IMR-90 (cell line): ENCODE measurements around the gene INPP5E. TPM values are rescaled to one million over a fixed set of nuclear protein-coding genes. Genes with fewer than 3 reads are reported as not detected.

Source experiments
- ATAC-seq: fragments of 200-7000 bp; cut with Tn5 transposase; 2 replicates; pipeline ENCODE4 v1.9.1; 2020; ENCODE audit warnings: low read depth, mild to moderate bottlenecking, moderate library complexity
- BruUV-seq: library from RNA; stranded (reverse); fragments of 400-500 nt; replicated peaks from 2 replicates; lab custom pipeline; 2021; lab: Mats Ljungman, UMichigan
- CTCF ChIA-PET: fragments of 300-600 bp; formaldehyde crosslinking; extraction: SDS; loops from one replicate; lab custom pipeline; 2021; ENCODE audit warnings: antibody characterized with exemption; lab: Yijun Ruan, JAX
- POLR2A ChIA-PET: fragments of 300-600 bp; sonication (Branson Sonifier 250); formaldehyde crosslinking; loops from one replicate; lab custom pipeline; 2022; ENCODE audit warnings: antibody characterized with exemption; ENCODE audit not compliant: unreplicated experiment; lab: Charles Lee
- DNase-seq: peaks from one replicate; pipeline ENCODE4 v3.0.0; 2013
- H2AFZ ChIP-seq: replicated peaks from 2 replicates; pipeline ENCODE3; 2013; ENCODE audit warnings: low read length, mild to moderate bottlenecking; ENCODE audit not compliant: poor library complexity
- H2AK5ac ChIP-seq: 2 replicates; pipeline ENCODE4 v1.6.1; 2013; ENCODE audit warnings: low read depth, low read length, inconsistent platforms
- H2AK9ac ChIP-seq: replicated peaks from 2 replicates; pipeline ENCODE3; 2013; ENCODE audit warnings: mild to moderate bottlenecking, low read depth, low read length, moderate library complexity; ENCODE audit not compliant: poor library complexity
- H2BK120ac ChIP-seq: 2 replicates; pipeline ENCODE4 v1.6.1; 2013; ENCODE audit warnings: low read depth, low read length, inconsistent platforms
- H2BK15ac ChIP-seq: 3 replicates; pipeline ENCODE4 v1.6.1; 2013; ENCODE audit warnings: low read depth, low read length, inconsistent platforms
- H2BK20ac ChIP-seq: 2 replicates; pipeline ENCODE4 v1.6.1; 2013; ENCODE audit warnings: low read depth, mild to moderate bottlenecking, inconsistent platforms, low read length, moderate library complexity
- H2BK5ac ChIP-seq: 2 replicates; pipeline ENCODE4 v1.6.1; 2013; ENCODE audit warnings: mild to moderate bottlenecking, low read depth, low read length, inconsistent platforms; ENCODE audit not compliant: poor library complexity, severe bottlenecking
- H3K14ac ChIP-seq: replicated peaks from 2 replicates; pipeline ENCODE4 v1.6.1; 2013; ENCODE audit warnings: low read depth, low read length, inconsistent platforms
- H3K18ac ChIP-seq: 2 replicates; pipeline ENCODE4 v1.6.1; 2013; ENCODE audit warnings: low read depth, low read length, control low read depth
- H3K23ac ChIP-seq: 2 replicates; pipeline ENCODE4 v1.6.1; 2013; ENCODE audit warnings: low read depth, low read length, inconsistent platforms
- H3K27ac ChIP-seq: 2 replicates; pipeline ENCODE4 v1.5.1; 2013; ENCODE audit warnings: mild to moderate bottlenecking, control low read depth, low read length; ENCODE audit not compliant: insufficient read depth
- H3K27me3 ChIP-seq: 2 replicates; pipeline ENCODE4 v1.6.1; 2013; ENCODE audit warnings: low read length; ENCODE audit not compliant: control insufficient read depth, insufficient read depth
- H3K36me3 ChIP-seq: 2 replicates; pipeline ENCODE4 v1.6.1; 2013; ENCODE audit warnings: low read length, mixed read lengths; ENCODE audit not compliant: control insufficient read depth, insufficient read depth
- H3K4ac ChIP-seq: 2 replicates; pipeline ENCODE4 v1.6.1; 2013; ENCODE audit warnings: low read depth, low read length, inconsistent platforms
- H3K4me1 ChIP-seq: 2 replicates; pipeline ENCODE4 v1.6.1; 2013; ENCODE audit warnings: low read length, mixed read lengths; ENCODE audit not compliant: control insufficient read depth, insufficient read depth
- H3K4me2 ChIP-seq: 2 replicates; pipeline ENCODE4 v1.6.1; 2013; ENCODE audit warnings: low read depth, mild to moderate bottlenecking, control low read depth, low read length, moderate library complexity
- H3K4me3 ChIP-seq: 2 replicates; pipeline ENCODE4 v1.5.1; 2013; ENCODE audit warnings: low read depth, mild to moderate bottlenecking, control low read depth, low read length, moderate library complexity; ENCODE audit not compliant: insufficient read depth
- H3K56ac ChIP-seq: 2 replicates; pipeline ENCODE4 v1.6.1; 2013; ENCODE audit warnings: low read length, inconsistent platforms; ENCODE audit not compliant: insufficient read depth; ENCODE audit errors: extremely low read depth
- H3K79me1 ChIP-seq, 2 experiments: 2 replicates each; pipeline ENCODE4 v1.6.1; 2013; ENCODE audit warnings: low read length in 2 of 2, inconsistent platforms in 1 of 2, low read depth in 1 of 2
- H3K9ac ChIP-seq: 2 replicates; pipeline ENCODE4 v1.6.1; 2013; ENCODE audit warnings: low read depth, low read length, control low read depth
- H3K9me1 ChIP-seq: 2 replicates; pipeline ENCODE4 v1.6.1; 2013; ENCODE audit warnings: low read length, inconsistent platforms; ENCODE audit not compliant: insufficient read depth
- H3K9me3 ChIP-seq: 2 replicates; pipeline ENCODE4 v1.6.1; 2013; ENCODE audit warnings: low read length; ENCODE audit not compliant: control insufficient read depth, insufficient read depth
- H4K20me1 ChIP-seq: 2 replicates; pipeline ENCODE4 v1.6.1; 2013; ENCODE audit warnings: low read length, inconsistent platforms; ENCODE audit not compliant: insufficient read depth
- H4K5ac ChIP-seq: 2 replicates; pipeline ENCODE4 v1.6.1; 2013; ENCODE audit warnings: mild to moderate bottlenecking, low read depth, low read length, control low read depth
- H4K8ac ChIP-seq, 2 experiments: 2 replicates each; pipeline ENCODE4 v1.6.1; 2013; ENCODE audit warnings: low read depth in 2 of 2, low read length in 2 of 2, control low read depth in 1 of 2, inconsistent platforms in 1 of 2
- H4K91ac ChIP-seq: 2 replicates; pipeline ENCODE4 v1.6.1; 2013; ENCODE audit warnings: low read depth, low read length, inconsistent platforms; ENCODE audit not compliant: insufficient read depth
- BHLHE40 ChIP-seq: fragments of 150-350 bp; IDR thresholded peaks from 2 replicates; pipeline ENCODE4 v1.6.1; 2016; ENCODE audit warnings: mild to moderate bottlenecking, low read depth, low read length
- CEBPB ChIP-seq: IDR thresholded peaks from 2 replicates; pipeline ENCODE4 v1.6.1; 2012; ENCODE audit warnings: low read depth, low read length, improper control_type of control experiment
- CHD1 ChIP-seq: IDR thresholded peaks from 2 replicates; pipeline ENCODE4 v1.6.1; 2012; ENCODE audit warnings: low read depth, low read length, improper control_type of control experiment
- FOS ChIP-seq: fragments of 150-350 bp; IDR thresholded peaks from 2 replicates; pipeline ENCODE4 v1.6.1; 2016; ENCODE audit warnings: low read depth, low read length
- MAFK ChIP-seq: IDR thresholded peaks from 2 replicates; pipeline ENCODE4 v1.6.1; 2012; ENCODE audit warnings: low read depth, low read length, improper control_type of control experiment
- MAZ ChIP-seq: IDR thresholded peaks from 2 replicates; pipeline ENCODE4 v1.6.1; 2012; ENCODE audit warnings: low read depth, mild to moderate bottlenecking, low read length, improper control_type of control experiment, moderate library complexity, borderline replicate concordance
- MXI1 ChIP-seq: IDR thresholded peaks from 2 replicates; pipeline ENCODE4 v1.6.1; 2012; ENCODE audit warnings: low read depth, mild to moderate bottlenecking, low read length, moderate library complexity, borderline replicate concordance
- NFE2L2 ChIP-seq: fragments of 150-350 bp; IDR thresholded peaks from 2 replicates; pipeline ENCODE4 v1.6.1; 2016; ENCODE audit warnings: low read depth, mild to moderate bottlenecking, low read length
- POLR2A ChIP-seq: IDR thresholded peaks from 2 replicates; pipeline ENCODE4 v1.6.1; 2012; ENCODE audit warnings: mild to moderate bottlenecking, low read depth, low read length
- RAD21 ChIP-seq: IDR thresholded peaks from 2 replicates; pipeline ENCODE4 v1.6.1; 2012; ENCODE audit warnings: low read length, improper control_type of control experiment
- RFX5 ChIP-seq: IDR thresholded peaks from 2 replicates; pipeline ENCODE4 v1.8.0; 2012; ENCODE audit warnings: low read depth, mild to moderate bottlenecking, low read length, moderate library complexity
- SMC3 ChIP-seq: fragments of 150-350 bp; IDR thresholded peaks from 2 replicates; pipeline ENCODE4 v1.6.1; 2016; ENCODE audit warnings: low read depth, mild to moderate bottlenecking, antibody characterized with exemption, low read length, moderate library complexity
- WGBS, 2 experiments: methylation state at CpG; one replicate each; pipeline versions ENCODE4 v1.1.5 to v1.1.7; 2013; ENCODE audit warnings: missing lambda C conversion rate in 2 of 2; ENCODE audit not compliant: insufficient read length in 1 of 2; ENCODE audit errors: extremely low coverage in 2 of 2; 5-methylcytosine and 5-hydroxymethylcytosine counted together
- dilution Hi-C: fragments of 300-500 bp; cut with HindIII; formaldehyde crosslinking; loops from one replicate; pipeline ENCODE4 v1.14.3; 2018; ENCODE audit warnings: low sequenced_read_pairs; ENCODE audit not compliant: unreplicated experiment
- in situ Hi-C: fragments of 300-500 bp; cut with MboI; formaldehyde crosslinking; loops from 3 replicates; pipeline ENCODE4 v1.14.3; 2019; ENCODE audit warnings: low sequenced_read_pairs, inconsistent platforms, mixed read lengths
- intact Hi-C: fragments of 100-400 bp; cut with micrococcal nuclease; formaldehyde crosslinking; loops from 2 replicates; pipeline ENCODE4 v1.10.0; 2022
- polyA plus RNA-seq, 3 experiments: library from polyadenylated mRNA; depleted of rRNA; stranded (reverse); fragments of >200 nt; gene quantifications; 2 replicates each; pipeline ENCODE4 v1.2.3, GENCODE V29; 2012; ENCODE audit warnings: low replicate concordance in 1 of 3
- total RNA-seq: library from RNA; depleted of rRNA; stranded (reverse); fragments of >200 nt; gene quantifications from 2 replicates; pipeline ENCODE4 v1.2.3, GENCODE V29; 2012
- TF ChIP-seq, protein P1 (sequence below): fragments of 150-350 bp; IDR thresholded peaks from 2 replicates; pipeline ENCODE4 v1.6.1; 2016; ENCODE audit warnings: low read depth, mild to moderate bottlenecking, low read length, moderate library complexity, borderline replicate concordance

Gene INPP5E
- total and polyA plus RNA-seq, 2 of the 4 experiments (the other 2 are of a cell fraction): 1.6 to 9.4 TPM

GRCh38 chr9:136433849-136434579 lies 5.6 kb downstream of the INPP5E start:
- intact Hi-C loops (no loop called here), dilution Hi-C loops (no loop called here), in situ Hi-C loops (no loop called here)
- peaks cover 6 to 62% of the 10 kb centered on the region in 2 experiments for H3K79me1 ChIP-seq
- no peak overlapping the region for H4K5ac ChIP-seq
- DNase-seq: no peak
- H3K14ac ChIP-seq: no peak overlapping the region
- no peak overlapping the region for H3K18ac ChIP-seq
- TF ChIP-seq CEBPB (no peak), SMC3 (no peak), MAFK (no peak), RFX5 (no peak), BHLHE40 (no peak), MXI1 (no peak), NFE2L2 (no peak), MAZ (no peak), RAD21 (no peak), CHD1 (no peak), POLR2A (no peak), FOS (no peak)
- TF ChIP-seq, protein P1, sequence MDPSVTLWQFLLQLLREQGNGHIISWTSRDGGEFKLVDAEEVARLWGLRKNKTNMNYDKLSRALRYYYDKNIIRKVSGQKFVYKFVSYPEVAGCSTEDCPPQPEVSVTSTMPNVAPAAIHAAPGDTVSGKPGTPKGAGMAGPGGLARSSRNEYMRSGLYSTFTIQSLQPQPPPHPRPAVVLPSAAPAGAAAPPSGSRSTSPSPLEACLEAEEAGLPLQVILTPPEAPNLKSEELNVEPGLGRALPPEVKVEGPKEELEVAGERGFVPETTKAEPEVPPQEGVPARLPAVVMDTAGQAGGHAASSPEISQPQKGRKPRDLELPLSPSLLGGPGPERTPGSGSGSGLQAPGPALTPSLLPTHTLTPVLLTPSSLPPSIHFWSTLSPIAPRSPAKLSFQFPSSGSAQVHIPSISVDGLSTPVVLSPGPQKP: no peak
- ChIA-PET POLR2A (no interaction called here), CTCF (no interaction called here)
- H3K4me2 ChIP-seq: no peak overlapping the region
- H3K36me3 ChIP-seq: peaks cover 38% of the 10 kb centered on the region
- no peak overlapping the region for H3K27ac ChIP-seq
- no peak overlapping the region for H2AK5ac ChIP-seq
- 93% methylated on average over 21 of the region's 37 CpGs; no CpG with 5 or more reads in 1 of the 2 experiments for WGBS, 2 experiments
- H2BK120ac ChIP-seq: no peak overlapping the region
- H2BK20ac ChIP-seq: no peak overlapping the region
- no peaks in the 10 kb centered on the region for H3K9me3 ChIP-seq
- no peak overlapping the region for H4K8ac ChIP-seq
- no peak overlapping the region for H2AK9ac ChIP-seq
- H3K4me1 ChIP-seq: peaks cover 4% of the 10 kb centered on the region; the same call in 1 of the 2 replicates
- H3K4ac ChIP-seq: no peak overlapping the region
- no peak overlapping the region for H2AFZ ChIP-seq
- no peak for ATAC-seq
- H4K20me1 ChIP-seq: peaks cover 54% of the 10 kb centered on the region
- H3K9ac ChIP-seq: no peak overlapping the region
- no peaks in the 10 kb centered on the region for H3K27me3 ChIP-seq
- no peak overlapping the region for H2BK15ac ChIP-seq
- H3K9me1 ChIP-seq: peaks cover 8% of the 10 kb centered on the region; the same call in 1 of the 2 replicates
- no peak overlapping the region for H3K4me3 ChIP-seq
- H2BK5ac ChIP-seq: no peak overlapping the region
- no TSS peak for BruUV-seq
- H3K23ac ChIP-seq: no peak overlapping the region
- H3K56ac ChIP-seq: no peak overlapping the region
- H4K91ac ChIP-seq: no peak overlapping the region
